Fibroblast of the conjunctiva (primary cell): Measurements from ENCODE around the gene FNDC3A.

ENCODE experiments used
- DNase-seq: peaks from one replicate; pipeline ENCODE4 v3.0.0-alpha.2; 2010; ENCODE audit warnings: low read depth

FNDC3A gene

GRCh38 chr13:49258089-49258796, 282.5 kb downstream of the FNDC3A start:
- DNase-seq = no peak
